Endothelial cell of umbilical vein (primary cell): ENCODE data around the gene CEP83. TPM values are rescaled to one million over a fixed set of nuclear protein-coding genes. Genes with fewer than 3 reads are reported as not detected.

Source experiments
- BruUV-seq: library from RNA; stranded (reverse); fragments of 400-500 nt; replicated peaks from 2 replicates; lab custom pipeline; 2021; lab: Mats Ljungman, UMichigan
- CTCF ChIA-PET: fragments of 300-600, 350-600 bp; sonication (Branson Sonifier 250); formaldehyde crosslinking; loops from one replicate; lab custom pipeline; 2021; ENCODE audit warnings: antibody characterized with exemption, inconsistent platforms; lab: Charles Lee
- POLR2A ChIA-PET: fragments of 300-600, 350-600 bp; sonication (Branson Sonifier 250); formaldehyde crosslinking; loops from one replicate; lab custom pipeline; 2021; ENCODE audit warnings: antibody characterized with exemption, inconsistent platforms; lab: Charles Lee
- DNase-seq: peaks from one replicate; pipeline ENCODE4 v3.0.0-alpha.2; 2011; ENCODE audit warnings: low read depth, low spot score
- FAIRE-seq: peaks from 2 replicates; lab custom pipeline; 2011; peaks lifted over from hg19 to GRCh38; lab: Jason Lieb, UNC
- H2AFZ ChIP-seq: 2 replicates; pipeline ENCODE4 v1.6.0; 2012; ENCODE audit warnings: low read depth, low read length, control low read depth, inconsistent platforms
- H3K27ac ChIP-seq: 2 replicates; pipeline ENCODE4 v1.5.1; 2011; ENCODE audit warnings: low read depth, mild to moderate bottlenecking, control low read depth, low read length, moderate library complexity; ENCODE audit not compliant: insufficient read depth
- H3K27me3 ChIP-seq, 2 experiments: 2 replicates each; pipeline versions ENCODE4 v1.6.0 to v1.6.1; 2011; ENCODE audit warnings: low read length in 2 of 2, mixed read lengths in 1 of 2; ENCODE audit not compliant: control insufficient read depth in 2 of 2, insufficient read depth in 2 of 2
- H3K36me3 ChIP-seq, 2 experiments: 2 replicates in 1 of 2; 3 replicates in 1 of 2; pipeline ENCODE4 v1.5.1; 2011; ENCODE audit warnings: low read length in 2 of 2, mild to moderate bottlenecking in 1 of 2, moderate library complexity in 1 of 2; ENCODE audit not compliant: control insufficient read depth in 2 of 2, insufficient read depth in 2 of 2; ENCODE audit errors: extremely low read depth in 1 of 2
- H3K4me1 ChIP-seq: 3 replicates; pipeline ENCODE4 v1.5.1; 2011; ENCODE audit warnings: mild to moderate bottlenecking, low read length; ENCODE audit not compliant: control insufficient read depth, insufficient read depth; ENCODE audit errors: extremely low read depth
- H3K4me2 ChIP-seq: 2 replicates; pipeline ENCODE4 v1.6.1; 2011; ENCODE audit warnings: low read length, control low read depth, mixed read lengths; ENCODE audit not compliant: insufficient read depth
- H3K4me3 ChIP-seq, 3 experiments: fragments of 200-600 bp in 1 of 3; sonication (generic), shearing (Covaris generic) in 1 of 3; replicated peaks in 1 of 3; 2 replicates each; pipeline ENCODE4 v1.5.1; 2011 to 2016; ENCODE audit warnings: control low read depth in 3 of 3, low read length in 3 of 3, mild to moderate bottlenecking in 2 of 3, inconsistent platforms in 1 of 3, low read depth in 1 of 3, moderate library complexity in 1 of 3; ENCODE audit not compliant: insufficient read depth in 1 of 3
- H3K79me2 ChIP-seq: 2 replicates; pipeline ENCODE4 v1.6.0; 2012; ENCODE audit warnings: low read length, inconsistent platforms; ENCODE audit not compliant: control insufficient read depth, insufficient read depth
- H3K9ac ChIP-seq: replicated peaks from 2 replicates; pipeline ENCODE3; 2011; ENCODE audit warnings: low read length, control low read depth; ENCODE audit not compliant: insufficient read depth; ENCODE audit errors: extremely low read depth
- H3K9me1 ChIP-seq: replicated peaks from 3 replicates; pipeline ENCODE4 v1.6.0; 2011; ENCODE audit warnings: mild to moderate bottlenecking, low read length; ENCODE audit not compliant: control insufficient read depth, insufficient read depth; ENCODE audit errors: extremely low read depth
- H3K9me3 ChIP-seq: replicated peaks from 2 replicates; pipeline ENCODE4 v1.5.1; 2012; ENCODE audit warnings: low read length, inconsistent platforms; ENCODE audit not compliant: control insufficient read depth, insufficient read depth
- H4K20me1 ChIP-seq: replicated peaks from 2 replicates; pipeline ENCODE3; 2011; ENCODE audit warnings: mild to moderate bottlenecking, low read length; ENCODE audit not compliant: control insufficient read depth, insufficient read depth; ENCODE audit errors: extremely low read depth
- CTCF ChIP-seq, 2 donors: IDR thresholded peaks; 1 replicate in 1 of 2; 2 replicates in 1 of 2; pipeline ENCODE4 v1.5.1; 2011; ENCODE audit warnings: low read length in 2 of 2, mild to moderate bottlenecking in 2 of 2, moderate library complexity in 2 of 2, control low read depth in 1 of 2, inconsistent platforms in 1 of 2, low read depth in 1 of 2; ENCODE audit not compliant: insufficient read depth in 1 of 2; ENCODE audit errors: extremely low read depth in 1 of 2
- EZH2 ChIP-seq: IDR thresholded peaks from 2 replicates; pipeline ENCODE4 v1.6.1; 2012; ENCODE audit warnings: borderline replicate concordance, low read depth, mild to moderate bottlenecking, moderate library complexity, low read length, inconsistent platforms; ENCODE audit not compliant: severe bottlenecking
- FOS ChIP-seq: IDR thresholded peaks from 2 replicates; pipeline ENCODE4 v1.6.1; 2011; ENCODE audit warnings: mild to moderate bottlenecking, low read length, moderate library complexity, borderline replicate concordance; ENCODE audit not compliant: insufficient read depth
- GATA2 ChIP-seq: IDR thresholded peaks from 2 replicates; pipeline ENCODE4 v1.7.0; 2011; ENCODE audit warnings: low read depth, mild to moderate bottlenecking, moderate library complexity, mixed read lengths, low read length; ENCODE audit not compliant: insufficient read length, insufficient read depth
- JUN ChIP-seq: IDR thresholded peaks from 2 replicates; pipeline ENCODE4 v1.6.1; 2011; ENCODE audit warnings: borderline replicate concordance, low read depth; ENCODE audit not compliant: insufficient read length, insufficient read depth
- MYC ChIP-seq: IDR thresholded peaks from one replicate; pipeline ENCODE4 v1.6.1; 2011; ENCODE audit warnings: mild to moderate bottlenecking, low read depth, low read length
- POLR2A ChIP-seq: IDR thresholded peaks from 2 replicates; pipeline ENCODE4 v1.6.1; 2012; ENCODE audit warnings: low read depth, mild to moderate bottlenecking, control low read depth, low read length
- POLR2AphosphoS5 ChIP-seq: IDR thresholded peaks from 2 replicates; pipeline ENCODE4 v1.6.1; 2012; ENCODE audit warnings: low read depth, mild to moderate bottlenecking, control low read depth, low read length, moderate library complexity; ENCODE audit not compliant: insufficient read depth
- dilution Hi-C: fragments of 300-500 bp; cut with MboI; formaldehyde crosslinking; loops from one replicate; pipeline ENCODE4 v1.15.0; 2019; ENCODE audit warnings: low sequenced_read_pairs; ENCODE audit not compliant: extremely low pct_ligation_motif_present
- intact Hi-C: fragments of 100-400 bp; cut with micrococcal nuclease; formaldehyde crosslinking; loops from one replicate; pipeline ENCODE4 v1.10.0; 2022
- polyA plus RNA-seq, 4 experiments: library from polyadenylated mRNA; depleted of rRNA in 3 of 4; stranded (reverse) in 3 of 4; unstranded in 1 of 4; fragments of >200 nt; gene quantifications; 2 replicates each; pipeline versions ENCODE4 v1.2.1 to v1.2.3, GENCODE V29; 2011 to 2012; ENCODE audit warnings: missing spikeins in 1 of 4
- total RNA-seq: library from RNA; stranded (reverse); gene quantifications from 2 replicates; pipeline ENCODE4 v1.2.3, GENCODE V29; 2021
- TF ChIP-seq, protein P1 (sequence below): IDR thresholded peaks from 2 replicates; pipeline ENCODE4 v1.6.1; 2011; ENCODE audit not compliant: insufficient read depth, insufficient read length

Gene CEP83
- total and polyA plus RNA-seq, 2 donors (not counting 3 experiments of a cell fraction or from before 2014, with no cell fraction given): 2.9 to 15.3 TPM

GRCh38 chr12:94267921-94268471 lies 191.7 kb downstream of the CEP83 start:
- CTCF ChIA-PET: no interaction called here
- Histone ChIP-seq H3K79me2 (no peaks in the 10 kb centered on the region), H3K4me1 (no peaks in the 10 kb centered on the region), H3K27ac (no peak overlapping the region), H4K20me1 (no peaks in the 10 kb centered on the region), H3K27me3 (peaks cover 5 to 18% of the 10 kb centered on the region in 2 experiments), H3K36me3 (no peaks in the 10 kb centered on the region), H3K9me3 (no peaks in the 10 kb centered on the region), H3K4me3 (no peak overlapping the region), H2AFZ (no peak overlapping the region), H3K9me1 (no peaks in the 10 kb centered on the region), H3K9ac (no peak overlapping the region), H3K4me2 (no peak overlapping the region)
- BruUV-seq: no TSS peak
- FAIRE-seq (no peak), DNase-seq (no peak)
- TF ChIP-seq EZH2 (no peak), MYC (no peak), POLR2AphosphoS5 (no peak), CTCF (IDR thresholded peaks at IDR 0.05; ENCODE audit: extremely low read depth in 1 of 2, insufficient read depth in 1 of 2, low read depth in 1 of 2, low read length in 2 of 2) (no peak), POLR2A (no peak), GATA2 (no peak), JUN (no peak), FOS (no peak)
- TF ChIP-seq, protein P1, sequence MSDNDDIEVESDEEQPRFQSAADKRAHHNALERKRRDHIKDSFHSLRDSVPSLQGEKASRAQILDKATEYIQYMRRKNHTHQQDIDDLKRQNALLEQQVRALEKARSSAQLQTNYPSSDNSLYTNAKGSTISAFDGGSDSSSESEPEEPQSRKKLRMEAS: no peak
- intact Hi-C loops: no loop called here
- POLR2A ChIA-PET: no interaction called here
- dilution Hi-C loops: no loop called here
